Aorta (tissue), 5 donors: ENCODE results near the gene SMIM27. TPM values are rescaled to one million over a fixed set of nuclear protein-coding genes. Genes with fewer than 3 reads are reported as not detected.
A peak's percentile ranks its signal among the peaks of the same experiment; 100 is the strongest.

Source experiments
- ATAC-seq: fragments of 200-7000 bp; cut with Tn5 transposase; one replicate; pipeline ENCODE4 v1.9.1; 2022; ENCODE audit warnings: moderate library complexity; ENCODE audit not compliant: low FRiP score
- DNase-seq, 2 donors: peaks; one replicate each; pipeline ENCODE4 v3.0.0-alpha.2; 2020
- H3K27ac ChIP-seq, 2 donors: one replicate each; pipeline ENCODE4 v1.5.1; 2013; ENCODE audit warnings: low read length in 2 of 2, mild to moderate bottlenecking in 2 of 2, moderate library complexity in 2 of 2, control low read depth in 1 of 2, inconsistent platforms in 1 of 2, low read depth in 1 of 2
- H3K27me3 ChIP-seq, 2 donors: one replicate each; pipeline ENCODE4 v1.6.1; 2013; ENCODE audit warnings: control low read depth in 1 of 2, low read length in 1 of 2, mild to moderate bottlenecking in 1 of 2, moderate library complexity in 1 of 2; ENCODE audit not compliant: insufficient read depth in 2 of 2, control insufficient read depth in 1 of 2
- H3K36me3 ChIP-seq, 2 donors: one replicate each; pipeline ENCODE4 v1.6.1; 2013; ENCODE audit warnings: control low read depth in 1 of 2, low read length in 1 of 2, mild to moderate bottlenecking in 1 of 2; ENCODE audit not compliant: insufficient read depth in 2 of 2, control insufficient read depth in 1 of 2
- H3K4me1 ChIP-seq, 2 donors: one replicate each; pipeline ENCODE4 v1.6.1; 2013; ENCODE audit warnings: low read length in 2 of 2, control low read depth in 1 of 2, mild to moderate bottlenecking in 1 of 2, moderate library complexity in 1 of 2; ENCODE audit not compliant: insufficient read depth in 2 of 2, control insufficient read depth in 1 of 2
- H3K4me3 ChIP-seq, 2 donors: one replicate each; pipeline ENCODE4 v1.5.1; 2013; ENCODE audit warnings: low read length in 2 of 2, control low read depth in 1 of 2, mild to moderate bottlenecking in 1 of 2
- H3K9me3 ChIP-seq: one replicate; pipeline ENCODE4 v1.6.1; 2013; ENCODE audit warnings: mild to moderate bottlenecking, low read length; ENCODE audit not compliant: control insufficient read depth
- WGBS, 2 donors: extraction: QIAGEN DNeasy Blood & Tissue Kit; methylation state at CpG; one replicate each; pipeline ENCODE4 v1.1.7; 2013; 5-methylcytosine and 5-hydroxymethylcytosine counted together
- intact Hi-C, 2 donors: fragments of 100-400 bp; cut with DNase I; formaldehyde crosslinking; loops; one replicate each; pipeline versions ENCODE4 v1.14.2 to v1.15.0; 2022
- polyA plus RNA-seq, 2 donors: library from polyadenylated mRNA; stranded (reverse); fragments of 200-250 nt; gene quantifications; one replicate each; pipeline ENCODE4 v1.2.3, GENCODE V29; 2013
- total RNA-seq, 2 donors: library from RNA; stranded (reverse); fragmentation: NEBNext Ultra II Directional; extraction: Animal tissue kit (Norgen Biotek cat#: 25700); gene quantifications; one replicate each; pipeline ENCODE4 v1.2.1, GENCODE V29; 2021
- donor health status: healthy with polysubstance abuse.
- donor health status: Bipolar disorder and iron deficiency.
- donor health status: DM: no; HTN: no; CAD: no.
- donor health status: DM: no; HTN: no; CAD: no.
- donor health status: DM: yes; HTN: yes; CAD: no.

The SMIM27 gene
- total and polyA plus RNA-seq, 4 donors, result 6.5 to 48.8 (median 9.7) TPM

- Histone ChIP-seq H3K27ac (no peak overlapping the region), H3K4me3 (peak overlapping the region; percentile 78 to 99), H3K9me3 (no peaks in the 10 kb centered on the region), H3K27me3 (no peaks in the 10 kb centered on the region), H3K36me3 (no peaks in the 10 kb centered on the region), H3K4me1 (peaks cover 2 to 4% of the 10 kb centered on the region in 2 donors)
- 47 to 61% methylated on average over 22 of the region's 22 CpGs for WGBS, 2 donors
- DNase-seq (no peak), ATAC-seq (peak; percentile 51)
- intact Hi-C loops, result loop anchor here in 1 of 2 donors (10.0 kb wide), 1 partner anchor 90 kb away; no protein-coding TSS in a partner anchor
Measured at GRCh38 chr9:32524892-32525708, 27.0 kb upstream of the SMIM27 start.

GRCh38 chr9:32525709-32526030 lies 26.5 kb upstream of the SMIM27 start:
- ATAC-seq, result peak; percentile 4
- 1 to 2% methylated on average over 4 of the region's 4 CpGs for WGBS, 2 donors
- Histone ChIP-seq H3K36me3 (no peaks in the 10 kb centered on the region), H3K27me3 (no peaks in the 10 kb centered on the region), H3K4me1 (peaks cover 2 to 4% of the 10 kb centered on the region in 2 donors), H3K4me3 (peak overlapping the region; percentile 78 to 99), H3K27ac (peak overlapping the region in 1 of 2 donors; percentile 88), H3K9me3 (no peaks in the 10 kb centered on the region)
- intact Hi-C loops, result loop anchor here in 1 of 2 donors (2.0 to 10.0 kb wide), 2 partner anchors 25 to 91 kb away; no protein-coding TSS in a partner anchor
- no peak for DNase-seq

- no peaks in the 10 kb centered on the region for H3K27me3 ChIP-seq
- H3K4me1 ChIP-seq, result peaks cover 2 to 4% of the 10 kb centered on the region in 2 donors
- 0% methylated on average over 37 of the region's 37 CpGs for WGBS, 2 donors
- peak within 1 kb of the TSS in 1 of 2 donors; percentile 88 for H3K27ac ChIP-seq
- peak within 1 kb of the TSS; percentile 78 to 99 for H3K4me3 ChIP-seq
- intact Hi-C loops, result loop anchor here in 1 of 2 donors (2.0 to 10.0 kb wide), 2 partner anchors 25 to 91 kb away; no protein-coding TSS in a partner anchor
- peak; percentile 95 for ATAC-seq
- no peaks in the 10 kb centered on the region for H3K9me3 ChIP-seq
- DNase-seq, result peak; percentile 97 to 98
- H3K36me3 ChIP-seq, result no peaks in the 10 kb centered on the region
Measured at GRCh38 chr9:32526041-32526706, 26.0 kb upstream of the SMIM27 start, which contains the start of gene RIGI. TSS of gene RIGI (minus strand) at chr9:32526196. CDS start at chr9:32526166, 30 bp downstream.

GRCh38 chr9:32526707-32527048 lies 25.4 kb upstream of the SMIM27 start:
- intact Hi-C loops, result loop anchor here in 1 of 2 donors (2.0 to 10.0 kb wide), 2 partner anchors 24 to 92 kb away; no protein-coding TSS in a partner anchor
- 14 to 17% methylated on average over 2 of the region's 2 CpGs for WGBS, 2 donors
- ATAC-seq, result no peak

GRCh38 chr9:32533336-32533735 lies 18.8 kb upstream of the SMIM27 start:
- ATAC-seq, result no peak
- no peaks in the 10 kb centered on the region for H3K9me3 ChIP-seq

More at GRCh38 chr9:32526707-32527048, 25.4 kb upstream of the SMIM27 start:
- H3K9me3 ChIP-seq, result no peaks in the 10 kb centered on the region
- H3K27me3 ChIP-seq, result no peaks in the 10 kb centered on the region
- no peak overlapping the region for H3K27ac ChIP-seq
- peak overlapping the region; percentile 78 to 99 for H3K4me3 ChIP-seq
- H3K36me3 ChIP-seq, result no peaks in the 10 kb centered on the region
- no peak for DNase-seq
- H3K4me1 ChIP-seq, result peaks cover 2 to 4% of the 10 kb centered on the region in 2 donors

GRCh38 chr9:32533816-32534215 lies 18.3 kb upstream of the SMIM27 start:
- Histone ChIP-seq H3K4me3 (no peak overlapping the region), H3K27me3 (no peaks in the 10 kb centered on the region), H3K4me1 (no peaks in the 10 kb centered on the region), H3K27ac (no peak overlapping the region), H3K9me3 (no peaks in the 10 kb centered on the region), H3K36me3 (peaks cover 0 to 1% of the 10 kb centered on the region in 2 donors)
- intact Hi-C loops, result no loop called here
- WGBS, 2 donors, result 95 to 98% methylated on average over 4 of the region's 4 CpGs
- no peak for DNase-seq
- no peak for ATAC-seq

More at GRCh38 chr9:32533336-32533735, 18.8 kb upstream of the SMIM27 start:
- WGBS, 2 donors, result 95 to 98% methylated on average over 6 of the region's 6 CpGs
- Histone ChIP-seq H3K4me3 (no peak overlapping the region), H3K27ac (no peak overlapping the region), H3K27me3 (no peaks in the 10 kb centered on the region), H3K4me1 (no peaks in the 10 kb centered on the region), H3K36me3 (peaks cover 0 to 1% of the 10 kb centered on the region in 2 donors)
- intact Hi-C loops, result no loop called here
- no peak for DNase-seq

GRCh38 chr9:32543047-32543446 lies 9.1 kb upstream of the SMIM27 start:
- peaks cover 4 to 7% of the 10 kb centered on the region in 2 donors for H3K36me3 ChIP-seq
- H3K27ac ChIP-seq, result no peak overlapping the region
- intact Hi-C loops, result no loop called here
- no peaks in the 10 kb centered on the region for H3K27me3 ChIP-seq
- H3K9me3 ChIP-seq, result peaks cover 2% of the 10 kb centered on the region
- no peak for ATAC-seq
- no peak for DNase-seq
- no peak overlapping the region for H3K4me3 ChIP-seq
- no peaks in the 10 kb centered on the region for H3K4me1 ChIP-seq
- WGBS, 2 donors, result 91 to 95% methylated on average over 4 of the region's 4 CpGs

GRCh38 chr9:32545884-32546283 lies 6.2 kb upstream of the SMIM27 start:
- Histone ChIP-seq H3K27me3 (no peaks in the 10 kb centered on the region), H3K27ac (no peak overlapping the region)
- 93 to 94% methylated on average over 1 of the region's 1 CpG for WGBS, 2 donors

More at GRCh38 chr9:32545884-32546283, 6.2 kb upstream of the SMIM27 start:
- H3K9me3 ChIP-seq, result peaks cover 2% of the 10 kb centered on the region
- H3K4me3 ChIP-seq, result no peak overlapping the region
- DNase-seq, result no peak
- H3K36me3 ChIP-seq, result peaks cover 4 to 7% of the 10 kb centered on the region in 2 donors
- intact Hi-C loops, result no loop called here
- no peak for ATAC-seq
- H3K4me1 ChIP-seq, result no peaks in the 10 kb centered on the region
